WTC11 (cell line): ENCODE data around the gene ZNF341. TPM values are rescaled to one million over a fixed set of nuclear protein-coding genes. Genes with fewer than 3 reads are reported as not detected.

Experiments
- ATAC-seq: fragments of 200-7000 bp; cut with Tn5 transposase; 2 replicates; pipeline ENCODE4 v1.10.0; 2021; ENCODE audit warnings: mild to moderate bottlenecking, moderate library complexity
- CTCF ChIA-PET: fragments of 300-600 bp; sonication (Branson Sonifier 250); formaldehyde crosslinking; loops from one replicate; lab custom pipeline; 2021; ENCODE audit warnings: antibody characterized with exemption; lab: Charles Lee
- POLR2A ChIA-PET: fragments of 350-600 bp; sonication (Branson Sonifier 250); formaldehyde crosslinking; loops from one replicate; lab custom pipeline; 2021; ENCODE audit warnings: antibody characterized with exemption; lab: Charles Lee
- DNase-seq: peaks from one replicate; pipeline ENCODE4 v3.0.0; 2021; ENCODE audit warnings: low spot score
- H3K27ac Mint-ChIP-seq: 2 replicates; pipeline ENCODE4 v1.8.0; 2021; ENCODE audit warnings: mixed read lengths
- H3K27me3 Mint-ChIP-seq: 2 replicates; pipeline ENCODE4 v1.8.0; 2021; ENCODE audit warnings: low read depth, mild to moderate bottlenecking, moderate library complexity, mixed read lengths
- H3K36me3 Mint-ChIP-seq: 2 replicates; pipeline ENCODE4 v1.8.0; 2021; ENCODE audit warnings: mixed read lengths
- H3K4me1 Mint-ChIP-seq: 2 replicates; pipeline ENCODE4 v1.8.0; 2022; ENCODE audit warnings: mixed read lengths
- H3K4me3 Mint-ChIP-seq: 2 replicates; pipeline ENCODE4 v1.8.0; 2021; ENCODE audit warnings: mild to moderate bottlenecking, moderate library complexity, mixed read lengths
- H3K9me3 Mint-ChIP-seq: 2 replicates; pipeline ENCODE4 v1.8.0; 2021; ENCODE audit warnings: mixed read lengths
- CREM ChIP-seq: sonication (generic); formaldehyde crosslinking; IDR thresholded peaks from 2 replicates; pipeline ENCODE4 v1.8.1; 2022; ENCODE audit warnings: mild to moderate bottlenecking, missing genetic modification reagents, moderate library complexity
- ELF4 ChIP-seq: sonication (generic); formaldehyde crosslinking; IDR thresholded peaks from 2 replicates; pipeline ENCODE4 v1.8.1; 2022; ENCODE audit warnings: low read depth, mild to moderate bottlenecking, moderate library complexity, missing genetic modification reagents
- ESRRA ChIP-seq: sonication (generic); formaldehyde crosslinking; IDR thresholded peaks from 2 replicates; pipeline ENCODE4 v1.8.1; 2022; ENCODE audit warnings: mild to moderate bottlenecking, missing genetic modification reagents, borderline replicate concordance
- ETV6 ChIP-seq: sonication (generic); formaldehyde crosslinking; IDR thresholded peaks from 2 replicates; pipeline ENCODE4 v1.8.1; 2022; ENCODE audit warnings: mild to moderate bottlenecking, missing genetic modification reagents
- GABPB1 ChIP-seq: sonication (generic); formaldehyde crosslinking; IDR thresholded peaks from 2 replicates; pipeline ENCODE4 v1.8.1; 2023; ENCODE audit warnings: mild to moderate bottlenecking, missing genetic modification reagents
- GTF2I ChIP-seq: fragments of 250-450 bp; sonication (Bioruptor Pico); conservative IDR thresholded peaks from 2 replicates; pipeline ENCODE4 v1.4.0; 2021; ENCODE audit warnings: mild to moderate bottlenecking
- IRF1 ChIP-seq: sonication (generic); formaldehyde crosslinking; IDR thresholded peaks from 2 replicates; pipeline ENCODE4 v1.8.0; 2023; ENCODE audit warnings: missing genetic modification reagents
- IRF2 ChIP-seq: sonication (generic); formaldehyde crosslinking; IDR thresholded peaks from 2 replicates; pipeline ENCODE4 v1.8.0; 2022; ENCODE audit warnings: low read depth, missing genetic modification reagents, borderline replicate concordance
- JUN ChIP-seq: sonication (generic); formaldehyde crosslinking; IDR thresholded peaks from 2 replicates; pipeline ENCODE4 v1.8.0; 2023; ENCODE audit warnings: mild to moderate bottlenecking, missing genetic modification reagents
- MYBL2 ChIP-seq: sonication (generic); formaldehyde crosslinking; IDR thresholded peaks from 2 replicates; pipeline ENCODE4 v1.8.1; 2023; ENCODE audit warnings: mild to moderate bottlenecking, moderate library complexity, missing genetic modification reagents
- NR3C1 ChIP-seq: sonication (generic); formaldehyde crosslinking; conservative IDR thresholded peaks from 2 replicates; pipeline ENCODE4 v1.8.1; 2023; ENCODE audit warnings: low read depth, mild to moderate bottlenecking, missing genetic modification reagents
- PRRX2 ChIP-seq: fragments of 250-450 bp; sonication (Bioruptor Pico); IDR thresholded peaks from 2 replicates; pipeline ENCODE4 v1.8.0; 2021; ENCODE audit warnings: mild to moderate bottlenecking
- RORB ChIP-seq: fragments of 250-450 bp; sonication (Bioruptor Pico); IDR thresholded peaks from 2 replicates; pipeline ENCODE4 v1.9.0; 2021; ENCODE audit warnings: mild to moderate bottlenecking
- SOX15 ChIP-seq: fragments of 250-450 bp; sonication (Bioruptor Pico); IDR thresholded peaks from 2 replicates; pipeline ENCODE4 v1.9.0; 2021; ENCODE audit warnings: mild to moderate bottlenecking
- SP1 ChIP-seq: sonication (generic); formaldehyde crosslinking; conservative IDR thresholded peaks from 2 replicates; pipeline ENCODE4 v1.8.1; 2022; ENCODE audit warnings: missing genetic modification reagents
- TEAD4 ChIP-seq: sonication (generic); formaldehyde crosslinking; IDR thresholded peaks from 2 replicates; pipeline ENCODE4 v1.8.0; 2022; ENCODE audit warnings: mild to moderate bottlenecking, missing genetic modification reagents
- ZBTB21 ChIP-seq: sonication (generic); formaldehyde crosslinking; IDR thresholded peaks from 2 replicates; pipeline ENCODE4 v1.8.1; 2023; ENCODE audit warnings: mild to moderate bottlenecking, missing genetic modification reagents, borderline replicate concordance
- ZNF121 ChIP-seq: sonication (generic); formaldehyde crosslinking; IDR thresholded peaks from 2 replicates; pipeline ENCODE4 v1.8.0; 2023; ENCODE audit warnings: missing genetic modification reagents
- ZNF232 ChIP-seq: sonication (generic); formaldehyde crosslinking; IDR thresholded peaks from 2 replicates; pipeline ENCODE4 v1.8.0; 2022; ENCODE audit warnings: mild to moderate bottlenecking, missing genetic modification reagents
- ZNF317 ChIP-seq: sonication (generic); formaldehyde crosslinking; IDR thresholded peaks from 2 replicates; pipeline ENCODE4 v1.8.1; 2023; ENCODE audit warnings: low read depth, mild to moderate bottlenecking, moderate library complexity, missing genetic modification reagents, borderline replicate concordance
- ZNF671 ChIP-seq: fragments of 250-450 bp; sonication (Bioruptor Pico); IDR thresholded peaks from 2 replicates; pipeline ENCODE4 v1.8.0; 2021; ENCODE audit warnings: mild to moderate bottlenecking
- ZSCAN18 ChIP-seq: fragments of 250-450 bp; sonication (Bioruptor Pico); IDR thresholded peaks from 2 replicates; pipeline ENCODE4 v2.1.2; 2022; ENCODE audit warnings: mild to moderate bottlenecking, moderate library complexity
- total RNA-seq: library from RNA; stranded (reverse); gene quantifications from 3 replicates; pipeline ENCODE4 v1.2.3, GENCODE V29; 2021
- TF ChIP-seq, protein P1 (sequence below): sonication (generic); formaldehyde crosslinking; conservative IDR thresholded peaks from 2 replicates; pipeline ENCODE4 v1.8.1; 2023; ENCODE audit warnings: mild to moderate bottlenecking, low read depth, missing genetic modification reagents, moderate library complexity

ZNF341 gene
- total RNA-seq, 1 experiment from 2014 or later: 9.6 TPM

GRCh38 chr20:33729101-33729500, 2.7 kb upstream of the ZNF341 start:
- TF ChIP-seq ELF4 (CRISPR knock-in tag) (no peak), JUN (CRISPR knock-in tag) (no peak), IRF1 (no peak), SP1 (CRISPR knock-in tag) (no peak), SOX15 (CRISPR knock-in tag) (no peak), GTF2I (CRISPR knock-in tag) (no peak), PRRX2 (CRISPR knock-in tag) (no peak), TEAD4 (CRISPR knock-in tag) (no peak), RORB (no peak), ETV6 (CRISPR knock-in tag) (no peak), CREM (CRISPR knock-in tag) (no peak), ZBTB21 (CRISPR knock-in tag) (no peak), ESRRA (CRISPR knock-in tag) (no peak), IRF2 (no peak), NR3C1 (no peak), ZNF671 (CRISPR knock-in tag) (no peak), GABPB1 (CRISPR knock-in tag) (no peak), ZSCAN18 (CRISPR knock-in tag) (no peak)
- TF ChIP-seq, protein P1, sequence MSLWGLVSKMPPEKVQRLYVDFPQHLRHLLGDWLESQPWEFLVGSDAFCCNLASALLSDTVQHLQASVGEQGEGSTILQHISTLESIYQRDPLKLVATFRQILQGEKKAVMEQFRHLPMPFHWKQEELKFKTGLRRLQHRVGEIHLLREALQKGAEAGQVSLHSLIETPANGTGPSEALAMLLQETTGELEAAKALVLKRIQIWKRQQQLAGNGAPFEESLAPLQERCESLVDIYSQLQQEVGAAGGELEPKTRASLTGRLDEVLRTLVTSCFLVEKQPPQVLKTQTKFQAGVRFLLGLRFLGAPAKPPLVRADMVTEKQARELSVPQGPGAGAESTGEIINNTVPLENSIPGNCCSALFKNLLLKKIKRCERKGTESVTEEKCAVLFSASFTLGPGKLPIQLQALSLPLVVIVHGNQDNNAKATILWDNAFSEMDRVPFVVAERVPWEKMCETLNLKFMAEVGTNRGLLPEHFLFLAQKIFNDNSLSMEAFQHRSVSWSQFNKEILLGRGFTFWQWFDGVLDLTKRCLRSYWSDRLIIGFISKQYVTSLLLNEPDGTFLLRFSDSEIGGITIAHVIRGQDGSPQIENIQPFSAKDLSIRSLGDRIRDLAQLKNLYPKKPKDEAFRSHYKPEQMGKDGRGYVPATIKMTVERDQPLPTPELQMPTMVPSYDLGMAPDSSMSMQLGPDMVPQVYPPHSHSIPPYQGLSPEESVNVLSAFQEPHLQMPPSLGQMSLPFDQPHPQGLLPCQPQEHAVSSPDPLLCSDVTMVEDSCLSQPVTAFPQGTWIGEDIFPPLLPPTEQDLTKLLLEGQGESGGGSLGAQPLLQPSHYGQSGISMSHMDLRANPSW (CRISPR knock-in tag): no peak
- ATAC-seq: no peak
- Mint-ChIP-seq H3K36me3 (no peaks in the 10 kb centered on the region), H3K27ac (no peak overlapping the region), H3K27me3 (peaks cover 3% of the 10 kb centered on the region; the same call in 1 of the 2 replicates), H3K9me3 (no peaks in the 10 kb centered on the region), H3K4me1 (peaks cover 16% of the 10 kb centered on the region), H3K4me3 (no peak overlapping the region)
- POLR2A ChIA-PET: no interaction called here
- CTCF ChIA-PET: interaction anchor here (1.4 kb wide), 1 partner anchor 61 kb away, joined by 3 read pairs; no protein-coding TSS in a partner anchor
- no peak for DNase-seq

GRCh38 chr20:33730946-33731692, 677 bp upstream of the ZNF341 start:
- ChIA-PET POLR2A (interaction anchor here (1.3 to 1.7 kb wide), 2 partner anchors 64 to 68 kb away, joined by 4 to 5 read pairs; partner anchors contain the start of genes ACTL10 and C20orf144), CTCF (interaction anchor here (1.1 to 1.9 kb wide), 7 partner anchors 8 to 67 kb away, joined by 3 to 19 read pairs (median 3); partner anchors contain the start of gene PXMP4)
- H3K27ac Mint-ChIP-seq: peak overlapping the region; percentile 60
- DNase-seq (no peak), ATAC-seq (no peak; the same call in 1 of the 2 replicates)
- H3K4me3 Mint-ChIP-seq: peak overlapping the region; percentile 74
- TF ChIP-seq ZNF121 (CRISPR knock-in tag): peak; percentile 48; the same call in 1 of the 2 replicates
- TF ChIP-seq MYBL2 (CRISPR knock-in tag): peak; percentile 28; the same call in 1 of the 2 replicates
- no peak for TF ChIP-seq ETV6 (CRISPR knock-in tag)
- TF ChIP-seq ZNF317 (CRISPR knock-in tag): no peak
- TF ChIP-seq ZNF232 (CRISPR knock-in tag): no peak
- peaks cover 19% of the 10 kb centered on the region for H3K4me1 Mint-ChIP-seq
- peaks cover 8% of the 10 kb centered on the region for H3K36me3 Mint-ChIP-seq
- H3K9me3 Mint-ChIP-seq: peaks cover 7% of the 10 kb centered on the region
- H3K27me3 Mint-ChIP-seq: peaks cover 4% of the 10 kb centered on the region
